Measurements from ENCODE around the gene CRADD.

Gene CRADD

DNA sequence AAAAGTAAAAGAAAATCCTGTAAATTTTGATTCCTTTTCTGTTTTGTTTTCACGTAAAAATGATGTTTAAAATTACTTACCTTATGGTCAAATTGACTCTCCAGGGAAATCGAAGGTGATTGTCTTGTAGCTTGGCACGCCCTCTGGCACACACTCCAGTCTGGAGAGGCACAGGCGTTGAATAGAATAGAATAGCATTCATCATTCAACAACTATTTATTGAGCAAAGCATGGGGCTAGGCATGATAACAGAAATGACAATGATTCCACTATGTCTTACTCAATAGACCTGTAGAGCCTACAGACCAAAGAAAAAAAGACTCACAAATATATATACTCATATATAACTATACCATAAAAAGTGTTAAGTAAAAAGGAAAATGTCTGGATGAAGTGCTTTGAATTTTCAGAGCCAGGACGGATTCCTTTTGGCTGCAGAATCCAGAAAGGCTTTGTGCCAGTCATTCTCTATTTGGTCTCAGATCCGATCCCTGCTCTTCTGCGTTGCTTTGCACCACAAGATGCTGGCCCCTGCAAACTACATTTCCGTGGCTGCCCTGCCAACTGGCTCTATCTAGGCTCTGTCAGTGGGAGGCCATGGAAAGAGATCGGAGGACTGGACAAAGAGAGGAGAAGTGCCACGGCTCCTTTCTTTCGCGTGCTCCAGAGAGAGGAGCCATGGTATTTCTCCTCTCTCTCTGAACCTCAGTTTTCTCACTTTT, 231.8 kb downstream of the CRADD start:
- Histone ChIP-seq H3K27ac (no peak overlapping the region), H3K4me3 (ENCODE audit: low read depth, low read length) (no peak overlapping the region), H3K36me3 (replicated peaks) (no peaks in the 10 kb centered on the region), H3K27me3 (replicated peaks) (no peaks in the 10 kb centered on the region)
- TF ChIP-seq, protein P1, sequence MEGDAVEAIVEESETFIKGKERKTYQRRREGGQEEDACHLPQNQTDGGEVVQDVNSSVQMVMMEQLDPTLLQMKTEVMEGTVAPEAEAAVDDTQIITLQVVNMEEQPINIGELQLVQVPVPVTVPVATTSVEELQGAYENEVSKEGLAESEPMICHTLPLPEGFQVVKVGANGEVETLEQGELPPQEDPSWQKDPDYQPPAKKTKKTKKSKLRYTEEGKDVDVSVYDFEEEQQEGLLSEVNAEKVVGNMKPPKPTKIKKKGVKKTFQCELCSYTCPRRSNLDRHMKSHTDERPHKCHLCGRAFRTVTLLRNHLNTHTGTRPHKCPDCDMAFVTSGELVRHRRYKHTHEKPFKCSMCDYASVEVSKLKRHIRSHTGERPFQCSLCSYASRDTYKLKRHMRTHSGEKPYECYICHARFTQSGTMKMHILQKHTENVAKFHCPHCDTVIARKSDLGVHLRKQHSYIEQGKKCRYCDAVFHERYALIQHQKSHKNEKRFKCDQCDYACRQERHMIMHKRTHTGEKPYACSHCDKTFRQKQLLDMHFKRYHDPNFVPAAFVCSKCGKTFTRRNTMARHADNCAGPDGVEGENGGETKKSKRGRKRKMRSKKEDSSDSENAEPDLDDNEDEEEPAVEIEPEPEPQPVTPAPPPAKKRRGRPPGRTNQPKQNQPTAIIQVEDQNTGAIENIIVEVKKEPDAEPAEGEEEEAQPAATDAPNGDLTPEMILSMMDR (IDR thresholded peaks at IDR 0.05; ENCODE audit: low read depth, low read length, missing control alignments), result no peak
- peak; percentile 16 for DNase-seq
- in situ Hi-C loops (cut with HindIII; ENCODE audit: low pct_ligation_motif_present, low sequenced_read_pairs), result no loop called here

DNA sequence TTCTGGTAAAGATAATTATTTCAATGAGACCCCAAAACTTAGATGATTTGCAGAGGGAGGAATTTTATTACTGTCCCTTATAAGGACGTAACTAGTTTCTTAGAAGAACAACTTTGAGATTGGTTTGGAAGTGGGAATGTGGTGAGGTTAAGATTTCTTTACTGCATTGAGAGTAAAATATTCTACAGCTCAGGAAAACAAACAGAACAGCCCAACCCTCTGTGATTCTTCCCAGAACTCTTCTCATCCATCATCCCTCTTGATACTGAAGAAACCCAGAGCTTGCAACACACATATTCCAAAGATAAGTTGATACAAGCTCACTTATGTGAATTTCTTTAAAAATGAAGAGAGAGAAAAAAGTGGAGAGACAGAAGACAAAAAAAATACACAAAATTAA, 234.2 kb downstream of the CRADD start:
- Histone ChIP-seq H3K4me3 (ENCODE audit: low read depth, low read length) (no peak overlapping the region), H3K36me3 (replicated peaks) (no peaks in the 10 kb centered on the region), H3K27ac (no peak overlapping the region), H3K27me3 (replicated peaks) (no peaks in the 10 kb centered on the region)
- DNase-seq, result no peak
- TF ChIP-seq, protein P1 (IDR thresholded peaks at IDR 0.05; ENCODE audit: low read depth, low read length, missing control alignments), result no peak
- in situ Hi-C loops (cut with HindIII; ENCODE audit: low pct_ligation_motif_present, low sequenced_read_pairs), result no loop called here

DNA sequence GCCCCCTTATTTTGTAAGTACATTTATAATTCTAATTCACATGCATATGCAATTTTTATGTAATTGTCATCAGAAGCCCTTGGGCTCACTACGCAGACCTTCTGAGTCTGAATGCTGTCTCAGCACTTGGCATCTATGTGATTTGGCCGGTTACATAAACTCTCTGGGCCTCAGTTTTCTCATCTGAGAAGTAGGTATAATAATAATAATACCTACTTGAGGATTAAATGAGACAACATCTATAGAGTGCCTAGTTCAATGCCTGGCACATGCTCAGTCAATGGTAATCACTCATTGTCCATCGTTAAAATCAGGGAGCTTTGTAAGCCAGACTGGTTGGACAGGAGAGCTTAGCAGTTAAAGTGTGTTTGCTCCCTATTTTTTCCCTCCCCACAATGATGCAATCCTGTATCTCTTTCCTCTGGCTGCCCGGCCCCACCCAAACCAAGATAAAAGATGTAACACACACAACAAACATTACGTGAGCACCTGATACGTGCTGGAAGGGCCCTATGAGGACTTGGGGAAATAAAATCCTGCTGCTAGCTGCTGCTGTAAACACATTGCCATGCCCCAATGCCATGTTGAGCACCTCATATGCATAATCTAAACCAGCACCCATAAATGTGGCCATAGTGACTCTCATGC, 235.0 kb downstream of the CRADD start:
- DNase-seq, result no peak
- Histone ChIP-seq H3K27me3 (replicated peaks) (no peaks in the 10 kb centered on the region), H3K36me3 (replicated peaks) (no peaks in the 10 kb centered on the region), H3K4me3 (ENCODE audit: low read depth, low read length) (no peak overlapping the region), H3K27ac (no peak overlapping the region)
- in situ Hi-C loops (cut with HindIII; ENCODE audit: low pct_ligation_motif_present, low sequenced_read_pairs), result no loop called here
- TF ChIP-seq, protein P1 (IDR thresholded peaks at IDR 0.05; ENCODE audit: low read depth, low read length, missing control alignments), result no peak

DNA sequence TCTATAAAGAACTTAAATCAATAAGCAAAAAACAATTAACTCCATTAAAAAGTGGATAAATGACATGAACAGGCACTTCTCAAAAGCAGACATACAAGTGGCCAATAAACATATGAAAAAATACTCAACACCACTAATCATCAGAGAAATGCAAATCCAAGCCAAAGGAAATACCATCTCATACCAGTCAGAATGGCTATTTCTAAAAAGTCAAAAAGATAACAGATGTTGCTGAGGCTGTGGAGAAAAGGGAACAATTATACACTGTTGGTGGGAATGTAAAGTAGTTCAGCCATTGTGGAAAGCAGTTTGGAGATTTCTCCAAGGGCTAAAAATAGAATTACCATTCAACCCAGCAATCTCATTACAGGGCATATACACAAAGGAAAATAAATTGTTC, 236.7 kb downstream of the CRADD start:
- TF ChIP-seq, protein P1 (IDR thresholded peaks at IDR 0.05; ENCODE audit: low read depth, low read length, missing control alignments), result no peak
- peak; percentile 46 for DNase-seq
- H3K27ac ChIP-seq, result no peak overlapping the region

DNA sequence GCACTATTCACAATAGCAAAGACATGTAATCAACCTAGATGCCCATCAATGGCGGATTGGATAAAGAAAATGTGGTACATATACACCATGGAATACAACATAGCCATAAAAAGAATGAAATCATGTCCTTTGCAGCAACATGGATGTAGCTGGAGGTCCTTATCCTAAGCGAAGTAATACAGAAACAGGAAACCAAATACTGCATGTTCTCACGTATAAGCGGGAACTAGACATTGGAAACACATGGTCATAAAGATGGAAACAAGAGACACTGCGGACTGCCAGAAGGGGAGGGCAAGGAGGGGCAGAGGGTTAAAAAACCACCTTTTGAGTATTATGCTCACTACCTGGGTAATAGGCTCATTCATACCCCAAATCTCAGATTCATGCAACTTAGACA, 237.1 kb downstream of the CRADD start:
- in situ Hi-C loops (cut with HindIII; ENCODE audit: low pct_ligation_motif_present, low sequenced_read_pairs), result no loop called here
- no peak for DNase-seq
- Histone ChIP-seq H3K27ac (no peak overlapping the region), H3K36me3 (replicated peaks) (no peaks in the 10 kb centered on the region), H3K27me3 (replicated peaks) (no peaks in the 10 kb centered on the region), H3K4me3 (ENCODE audit: low read depth, low read length) (no peak overlapping the region)
- TF ChIP-seq, protein P1 (IDR thresholded peaks at IDR 0.05; ENCODE audit: low read depth, low read length, missing control alignments), result no peak

More for the DNA sequence above, 236.7 kb downstream of the CRADD start:
- Histone ChIP-seq H3K36me3 (replicated peaks) (no peaks in the 10 kb centered on the region), H3K4me3 (ENCODE audit: low read depth, low read length) (no peak overlapping the region), H3K27me3 (replicated peaks) (no peaks in the 10 kb centered on the region)
- in situ Hi-C loops (cut with HindIII; ENCODE audit: low pct_ligation_motif_present, low sequenced_read_pairs), result no loop called here

Data from brain microvascular endothelial cell (primary cell).